IMR-90 (cell line): ENCODE measurements around the gene C3orf70. TPM values are rescaled to one million over a fixed set of nuclear protein-coding genes. Genes with fewer than 3 reads are reported as not detected.

Experiments used
- ATAC-seq: fragments of 200-7000 bp; cut with Tn5 transposase; 2 replicates; pipeline ENCODE4 v1.9.1; 2020; ENCODE audit warnings: low read depth, mild to moderate bottlenecking, moderate library complexity
- BruUV-seq: library from RNA; stranded (reverse); fragments of 400-500 nt; replicated peaks from 2 replicates; lab custom pipeline; 2021; lab: Mats Ljungman, UMichigan
- CTCF ChIA-PET: fragments of 300-600 bp; formaldehyde crosslinking; extraction: SDS; loops from one replicate; lab custom pipeline; 2021; ENCODE audit warnings: antibody characterized with exemption; lab: Yijun Ruan, JAX
- POLR2A ChIA-PET: fragments of 300-600 bp; sonication (Branson Sonifier 250); formaldehyde crosslinking; loops from one replicate; lab custom pipeline; 2022; ENCODE audit warnings: antibody characterized with exemption; ENCODE audit not compliant: unreplicated experiment; lab: Charles Lee
- DNase-seq: peaks from one replicate; pipeline ENCODE4 v3.0.0; 2013
- H2AFZ ChIP-seq: replicated peaks from 2 replicates; pipeline ENCODE3; 2013; ENCODE audit warnings: low read length, mild to moderate bottlenecking; ENCODE audit not compliant: poor library complexity
- H2AK5ac ChIP-seq: 2 replicates; pipeline ENCODE4 v1.6.1; 2013; ENCODE audit warnings: low read depth, low read length, inconsistent platforms
- H2AK9ac ChIP-seq: replicated peaks from 2 replicates; pipeline ENCODE3; 2013; ENCODE audit warnings: mild to moderate bottlenecking, low read depth, low read length, moderate library complexity; ENCODE audit not compliant: poor library complexity
- H2BK120ac ChIP-seq: 2 replicates; pipeline ENCODE4 v1.6.1; 2013; ENCODE audit warnings: low read depth, low read length, inconsistent platforms
- H2BK15ac ChIP-seq: 3 replicates; pipeline ENCODE4 v1.6.1; 2013; ENCODE audit warnings: low read depth, low read length, inconsistent platforms
- H2BK20ac ChIP-seq: 2 replicates; pipeline ENCODE4 v1.6.1; 2013; ENCODE audit warnings: low read depth, mild to moderate bottlenecking, inconsistent platforms, low read length, moderate library complexity
- H2BK5ac ChIP-seq: 2 replicates; pipeline ENCODE4 v1.6.1; 2013; ENCODE audit warnings: mild to moderate bottlenecking, low read depth, low read length, inconsistent platforms; ENCODE audit not compliant: poor library complexity, severe bottlenecking
- H3K14ac ChIP-seq: replicated peaks from 2 replicates; pipeline ENCODE4 v1.6.1; 2013; ENCODE audit warnings: low read depth, low read length, inconsistent platforms
- H3K18ac ChIP-seq: 2 replicates; pipeline ENCODE4 v1.6.1; 2013; ENCODE audit warnings: low read depth, low read length, control low read depth
- H3K23ac ChIP-seq: 2 replicates; pipeline ENCODE4 v1.6.1; 2013; ENCODE audit warnings: low read depth, low read length, inconsistent platforms
- H3K27ac ChIP-seq: 2 replicates; pipeline ENCODE4 v1.5.1; 2013; ENCODE audit warnings: mild to moderate bottlenecking, control low read depth, low read length; ENCODE audit not compliant: insufficient read depth
- H3K27me3 ChIP-seq: 2 replicates; pipeline ENCODE4 v1.6.1; 2013; ENCODE audit warnings: low read length; ENCODE audit not compliant: control insufficient read depth, insufficient read depth
- H3K36me3 ChIP-seq: 2 replicates; pipeline ENCODE4 v1.6.1; 2013; ENCODE audit warnings: low read length, mixed read lengths; ENCODE audit not compliant: control insufficient read depth, insufficient read depth
- H3K4ac ChIP-seq: 2 replicates; pipeline ENCODE4 v1.6.1; 2013; ENCODE audit warnings: low read depth, low read length, inconsistent platforms
- H3K4me1 ChIP-seq: 2 replicates; pipeline ENCODE4 v1.6.1; 2013; ENCODE audit warnings: low read length, mixed read lengths; ENCODE audit not compliant: control insufficient read depth, insufficient read depth
- H3K4me2 ChIP-seq: 2 replicates; pipeline ENCODE4 v1.6.1; 2013; ENCODE audit warnings: low read depth, mild to moderate bottlenecking, control low read depth, low read length, moderate library complexity
- H3K4me3 ChIP-seq: 2 replicates; pipeline ENCODE4 v1.5.1; 2013; ENCODE audit warnings: low read depth, mild to moderate bottlenecking, control low read depth, low read length, moderate library complexity; ENCODE audit not compliant: insufficient read depth
- H3K56ac ChIP-seq: 2 replicates; pipeline ENCODE4 v1.6.1; 2013; ENCODE audit warnings: low read length, inconsistent platforms; ENCODE audit not compliant: insufficient read depth; ENCODE audit errors: extremely low read depth
- H3K79me1 ChIP-seq, 2 experiments: 2 replicates each; pipeline ENCODE4 v1.6.1; 2013; ENCODE audit warnings: low read length in 2 of 2, inconsistent platforms in 1 of 2, low read depth in 1 of 2
- H3K9ac ChIP-seq: 2 replicates; pipeline ENCODE4 v1.6.1; 2013; ENCODE audit warnings: low read depth, low read length, control low read depth
- H3K9me1 ChIP-seq: 2 replicates; pipeline ENCODE4 v1.6.1; 2013; ENCODE audit warnings: low read length, inconsistent platforms; ENCODE audit not compliant: insufficient read depth
- H3K9me3 ChIP-seq: 2 replicates; pipeline ENCODE4 v1.6.1; 2013; ENCODE audit warnings: low read length; ENCODE audit not compliant: control insufficient read depth, insufficient read depth
- H4K20me1 ChIP-seq: 2 replicates; pipeline ENCODE4 v1.6.1; 2013; ENCODE audit warnings: low read length, inconsistent platforms; ENCODE audit not compliant: insufficient read depth
- H4K5ac ChIP-seq: 2 replicates; pipeline ENCODE4 v1.6.1; 2013; ENCODE audit warnings: mild to moderate bottlenecking, low read depth, low read length, control low read depth
- H4K8ac ChIP-seq, 2 experiments: 2 replicates each; pipeline ENCODE4 v1.6.1; 2013; ENCODE audit warnings: low read depth in 2 of 2, low read length in 2 of 2, control low read depth in 1 of 2, inconsistent platforms in 1 of 2
- H4K91ac ChIP-seq: 2 replicates; pipeline ENCODE4 v1.6.1; 2013; ENCODE audit warnings: low read depth, low read length, inconsistent platforms; ENCODE audit not compliant: insufficient read depth
- BHLHE40 ChIP-seq: fragments of 150-350 bp; IDR thresholded peaks from 2 replicates; pipeline ENCODE4 v1.6.1; 2016; ENCODE audit warnings: mild to moderate bottlenecking, low read depth, low read length
- CEBPB ChIP-seq: IDR thresholded peaks from 2 replicates; pipeline ENCODE4 v1.6.1; 2012; ENCODE audit warnings: low read depth, low read length, improper control_type of control experiment
- ELK1 ChIP-seq: fragments of 150-350 bp; IDR thresholded peaks from 2 replicates; pipeline ENCODE4 v1.6.1; 2016; ENCODE audit warnings: low read depth, mild to moderate bottlenecking, low read length, moderate library complexity, borderline replicate concordance
- MAFK ChIP-seq: IDR thresholded peaks from 2 replicates; pipeline ENCODE4 v1.6.1; 2012; ENCODE audit warnings: low read depth, low read length, improper control_type of control experiment
- RFX5 ChIP-seq: IDR thresholded peaks from 2 replicates; pipeline ENCODE4 v1.8.0; 2012; ENCODE audit warnings: low read depth, mild to moderate bottlenecking, low read length, moderate library complexity
- USF2 ChIP-seq: fragments of 150-350 bp; IDR thresholded peaks from 2 replicates; pipeline ENCODE4 v1.6.1; 2017; ENCODE audit warnings: mild to moderate bottlenecking, antibody characterized with exemption, low read length, low read depth
- WGBS, 2 experiments: methylation state at CpG; one replicate each; pipeline versions ENCODE4 v1.1.5 to v1.1.7; 2013; ENCODE audit warnings: missing lambda C conversion rate in 2 of 2; ENCODE audit not compliant: insufficient read length in 1 of 2; ENCODE audit errors: extremely low coverage in 2 of 2; 5-methylcytosine and 5-hydroxymethylcytosine counted together
- dilution Hi-C: fragments of 300-500 bp; cut with HindIII; formaldehyde crosslinking; loops from one replicate; pipeline ENCODE4 v1.14.3; 2018; ENCODE audit warnings: low sequenced_read_pairs; ENCODE audit not compliant: unreplicated experiment
- in situ Hi-C: fragments of 300-500 bp; cut with MboI; formaldehyde crosslinking; loops from 3 replicates; pipeline ENCODE4 v1.14.3; 2019; ENCODE audit warnings: low sequenced_read_pairs, inconsistent platforms, mixed read lengths
- intact Hi-C: fragments of 100-400 bp; cut with micrococcal nuclease; formaldehyde crosslinking; loops from 2 replicates; pipeline ENCODE4 v1.10.0; 2022
- polyA plus RNA-seq, 3 experiments: library from polyadenylated mRNA; depleted of rRNA; stranded (reverse); fragments of >200 nt; gene quantifications; 2 replicates each; pipeline ENCODE4 v1.2.3, GENCODE V29; 2012; ENCODE audit warnings: low replicate concordance in 1 of 3
- total RNA-seq: library from RNA; depleted of rRNA; stranded (reverse); fragments of >200 nt; gene quantifications from 2 replicates; pipeline ENCODE4 v1.2.3, GENCODE V29; 2012
- TF ChIP-seq, protein P1 (sequence below): conservative IDR thresholded peaks from 2 replicates; pipeline ENCODE4 v1.5.1; 2012; ENCODE audit warnings: mild to moderate bottlenecking, low read depth, low read length, improper control_type of control experiment

Gene C3orf70
- total and polyA plus RNA-seq, 2 of the 4 experiments (the other 2 are of a cell fraction): 0.96 to 1.8 TPM

- WGBS, 2 experiments: no CpG with 5 or more reads among the region's 3 CpGs
- ChIA-PET CTCF (no interaction called here), POLR2A (no interaction called here)
- dilution Hi-C loops: no loop called here
- H2BK5ac ChIP-seq: no peak overlapping the region
- no peak overlapping the region for H3K18ac ChIP-seq
- H3K4me2 ChIP-seq: no peak overlapping the region
- TF ChIP-seq MAFK: no peak
- TF ChIP-seq BHLHE40: no peak
- TF ChIP-seq, protein P1, sequence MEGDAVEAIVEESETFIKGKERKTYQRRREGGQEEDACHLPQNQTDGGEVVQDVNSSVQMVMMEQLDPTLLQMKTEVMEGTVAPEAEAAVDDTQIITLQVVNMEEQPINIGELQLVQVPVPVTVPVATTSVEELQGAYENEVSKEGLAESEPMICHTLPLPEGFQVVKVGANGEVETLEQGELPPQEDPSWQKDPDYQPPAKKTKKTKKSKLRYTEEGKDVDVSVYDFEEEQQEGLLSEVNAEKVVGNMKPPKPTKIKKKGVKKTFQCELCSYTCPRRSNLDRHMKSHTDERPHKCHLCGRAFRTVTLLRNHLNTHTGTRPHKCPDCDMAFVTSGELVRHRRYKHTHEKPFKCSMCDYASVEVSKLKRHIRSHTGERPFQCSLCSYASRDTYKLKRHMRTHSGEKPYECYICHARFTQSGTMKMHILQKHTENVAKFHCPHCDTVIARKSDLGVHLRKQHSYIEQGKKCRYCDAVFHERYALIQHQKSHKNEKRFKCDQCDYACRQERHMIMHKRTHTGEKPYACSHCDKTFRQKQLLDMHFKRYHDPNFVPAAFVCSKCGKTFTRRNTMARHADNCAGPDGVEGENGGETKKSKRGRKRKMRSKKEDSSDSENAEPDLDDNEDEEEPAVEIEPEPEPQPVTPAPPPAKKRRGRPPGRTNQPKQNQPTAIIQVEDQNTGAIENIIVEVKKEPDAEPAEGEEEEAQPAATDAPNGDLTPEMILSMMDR: no peak
- no peak for TF ChIP-seq CEBPB
- TF ChIP-seq ELK1: no peak
- no peak for TF ChIP-seq RFX5
- no peak for TF ChIP-seq USF2
- DNase-seq: no peak
- H3K4ac ChIP-seq: no peak overlapping the region
- peaks cover 2% of the 10 kb centered on the region for H3K27me3 ChIP-seq
- no peaks in the 10 kb centered on the region for H3K9me3 ChIP-seq
- no peak overlapping the region for H2BK15ac ChIP-seq
- no peak overlapping the region for H3K14ac ChIP-seq
- no peak overlapping the region for H3K27ac ChIP-seq
- no peak overlapping the region for H3K56ac ChIP-seq
- no peak for ATAC-seq
- H2BK120ac ChIP-seq: no peak overlapping the region
- H3K9me1 ChIP-seq: no peaks in the 10 kb centered on the region
- no peak overlapping the region for H4K8ac ChIP-seq
- H3K36me3 ChIP-seq: no peaks in the 10 kb centered on the region
- no peak overlapping the region for H2AFZ ChIP-seq
- in situ Hi-C loops: no loop called here
- H2AK9ac ChIP-seq: no peak overlapping the region
- H2AK5ac ChIP-seq: no peak overlapping the region
- no peaks in the 10 kb centered on the region for H3K4me1 ChIP-seq
- no peaks in the 10 kb centered on the region for H3K79me1 ChIP-seq
- no TSS peak for BruUV-seq
- no peak overlapping the region for H3K9ac ChIP-seq
- no peak overlapping the region for H2BK20ac ChIP-seq
- no peak overlapping the region for H4K91ac ChIP-seq
- H3K4me3 ChIP-seq: no peak overlapping the region
- no peak overlapping the region for H4K5ac ChIP-seq
- no peak overlapping the region for H3K23ac ChIP-seq
- H4K20me1 ChIP-seq: no peaks in the 10 kb centered on the region
- intact Hi-C loops: no loop called here
Measured at GRCh38 chr3:185144784-185145183, 8.1 kb downstream of the C3orf70 start.
